Measurements from ENCODE around the gene ERI2.
A peak's percentile ranks its signal among the peaks of the same experiment; 100 is the strongest.

Gene ERI2

DNA sequence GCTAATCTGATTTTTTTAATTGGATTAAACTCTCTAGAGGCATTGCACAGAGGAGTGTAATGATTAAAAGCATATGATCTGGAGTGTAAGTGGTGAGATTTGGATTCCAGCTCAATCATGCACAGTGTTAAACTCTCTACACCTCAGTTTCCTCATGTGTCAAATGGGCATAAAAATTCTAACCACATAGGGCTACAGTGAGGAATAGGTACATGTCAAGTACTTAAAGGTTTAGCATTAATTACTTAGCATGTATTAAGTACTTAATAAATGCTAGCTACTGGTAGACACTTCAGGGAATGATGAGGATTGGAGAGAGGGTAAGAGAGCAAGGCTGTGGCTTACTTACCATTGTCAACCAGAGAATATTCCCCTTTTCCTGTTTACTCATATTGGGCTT, 17.1 kb downstream of the ERI2 start:
- no peak overlapping the region for H3K4me3 ChIP-seq (replicated peaks; ENCODE audit: low read depth, low read length)
- DNase-seq (ENCODE audit: extremely low read depth, insufficient read length): no peak
- TF ChIP-seq, protein P1, sequence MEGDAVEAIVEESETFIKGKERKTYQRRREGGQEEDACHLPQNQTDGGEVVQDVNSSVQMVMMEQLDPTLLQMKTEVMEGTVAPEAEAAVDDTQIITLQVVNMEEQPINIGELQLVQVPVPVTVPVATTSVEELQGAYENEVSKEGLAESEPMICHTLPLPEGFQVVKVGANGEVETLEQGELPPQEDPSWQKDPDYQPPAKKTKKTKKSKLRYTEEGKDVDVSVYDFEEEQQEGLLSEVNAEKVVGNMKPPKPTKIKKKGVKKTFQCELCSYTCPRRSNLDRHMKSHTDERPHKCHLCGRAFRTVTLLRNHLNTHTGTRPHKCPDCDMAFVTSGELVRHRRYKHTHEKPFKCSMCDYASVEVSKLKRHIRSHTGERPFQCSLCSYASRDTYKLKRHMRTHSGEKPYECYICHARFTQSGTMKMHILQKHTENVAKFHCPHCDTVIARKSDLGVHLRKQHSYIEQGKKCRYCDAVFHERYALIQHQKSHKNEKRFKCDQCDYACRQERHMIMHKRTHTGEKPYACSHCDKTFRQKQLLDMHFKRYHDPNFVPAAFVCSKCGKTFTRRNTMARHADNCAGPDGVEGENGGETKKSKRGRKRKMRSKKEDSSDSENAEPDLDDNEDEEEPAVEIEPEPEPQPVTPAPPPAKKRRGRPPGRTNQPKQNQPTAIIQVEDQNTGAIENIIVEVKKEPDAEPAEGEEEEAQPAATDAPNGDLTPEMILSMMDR (IDR thresholded peaks at IDR 0.05; ENCODE audit: insufficient read depth, low read length, poor library complexity, severe bottlenecking): no peak
- H3K27me3 ChIP-seq (replicated peaks; ENCODE audit: control insufficient read depth, insufficient read depth, low read length): no peaks in the 10 kb centered on the region
- H3K36me3 ChIP-seq (ENCODE audit: control insufficient read depth, insufficient read depth, low read length): no peaks in the 10 kb centered on the region

DNA sequence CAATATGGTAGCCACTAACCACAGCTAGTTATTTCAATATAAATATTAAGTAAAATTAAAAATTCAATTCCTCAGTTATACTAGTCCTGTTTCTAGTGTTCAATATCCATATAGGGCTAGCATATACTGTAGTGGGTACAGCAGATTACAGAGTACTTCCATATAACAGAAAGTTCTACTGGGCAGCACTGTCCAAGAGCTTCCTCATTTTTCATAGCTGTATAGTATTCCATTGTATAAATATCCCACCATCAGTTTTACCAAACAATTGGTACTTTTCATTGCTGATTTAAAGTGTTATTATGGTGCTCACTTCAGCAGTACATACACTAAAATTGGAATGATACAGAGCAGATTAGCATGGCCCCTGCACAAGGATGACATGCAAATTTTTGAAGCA, 22.1 kb downstream of the ERI2 start:
- no peak for DNase-seq (ENCODE audit: extremely low read depth, insufficient read length)
- Histone ChIP-seq H3K4me3 (replicated peaks; ENCODE audit: low read depth, low read length) (no peak overlapping the region), H3K27me3 (replicated peaks; ENCODE audit: control insufficient read depth, insufficient read depth, low read length) (no peaks in the 10 kb centered on the region), H3K36me3 (ENCODE audit: control insufficient read depth, insufficient read depth, low read length) (no peaks in the 10 kb centered on the region)
- TF ChIP-seq, protein P1 (IDR thresholded peaks at IDR 0.05; ENCODE audit: insufficient read depth, low read length, poor library complexity, severe bottlenecking): no peak

DNA sequence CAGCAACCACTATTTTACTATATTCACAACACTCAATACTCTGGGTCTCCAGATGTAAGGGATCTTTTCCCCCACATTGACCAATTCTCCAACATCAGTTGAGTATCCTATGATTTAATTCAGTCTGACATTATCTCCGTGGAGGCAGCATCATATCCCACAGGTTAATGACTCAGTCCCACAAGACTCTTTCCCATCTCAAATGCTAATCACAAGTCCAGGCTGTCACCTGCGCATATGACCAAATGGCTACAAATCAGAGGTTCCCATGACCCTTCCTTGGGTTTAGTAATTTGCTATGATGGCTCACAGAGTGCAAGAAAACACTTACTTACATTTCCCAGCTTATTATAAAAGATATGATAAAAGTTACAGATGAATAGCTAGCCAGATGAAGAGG, 23.8 kb downstream of the ERI2 start:
- H3K36me3 ChIP-seq (ENCODE audit: control insufficient read depth, insufficient read depth, low read length): no peaks in the 10 kb centered on the region
- H3K27me3 ChIP-seq (replicated peaks; ENCODE audit: control insufficient read depth, insufficient read depth, low read length): no peaks in the 10 kb centered on the region
- TF ChIP-seq, protein P1 (IDR thresholded peaks at IDR 0.05; ENCODE audit: insufficient read depth, low read length, poor library complexity, severe bottlenecking): no peak
- DNase-seq (ENCODE audit: extremely low read depth, insufficient read length): no peak
- no peak overlapping the region for H3K4me3 ChIP-seq (replicated peaks; ENCODE audit: low read depth, low read length)

DNA sequence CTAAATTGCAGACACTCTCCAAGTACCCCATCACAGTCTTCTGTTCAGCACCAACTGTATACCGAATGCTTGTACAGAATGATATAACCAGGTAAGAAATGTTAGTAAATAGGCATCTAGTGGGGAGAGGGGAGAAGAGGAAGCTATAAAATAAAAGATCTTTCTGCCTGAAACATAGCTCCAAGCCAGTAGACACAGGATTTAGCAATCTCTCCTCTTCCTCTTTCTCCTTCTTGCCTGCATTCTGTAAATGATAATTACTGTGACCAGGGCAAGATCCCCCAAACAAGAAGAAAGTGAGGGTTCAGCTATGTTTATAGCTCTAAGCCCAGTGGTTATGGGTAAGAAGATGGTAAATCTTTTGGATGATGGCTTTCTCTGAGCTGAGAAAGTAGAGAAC, 24.6 kb downstream of the ERI2 start:
- no peak for DNase-seq (ENCODE audit: extremely low read depth, insufficient read length)
- TF ChIP-seq, protein P1 (IDR thresholded peaks at IDR 0.05; ENCODE audit: insufficient read depth, low read length, poor library complexity, severe bottlenecking): no peak
- Histone ChIP-seq H3K36me3 (ENCODE audit: control insufficient read depth, insufficient read depth, low read length) (no peaks in the 10 kb centered on the region), H3K4me3 (replicated peaks; ENCODE audit: low read depth, low read length) (no peak overlapping the region), H3K27me3 (replicated peaks; ENCODE audit: control insufficient read depth, insufficient read depth, low read length) (no peaks in the 10 kb centered on the region)

DNA sequence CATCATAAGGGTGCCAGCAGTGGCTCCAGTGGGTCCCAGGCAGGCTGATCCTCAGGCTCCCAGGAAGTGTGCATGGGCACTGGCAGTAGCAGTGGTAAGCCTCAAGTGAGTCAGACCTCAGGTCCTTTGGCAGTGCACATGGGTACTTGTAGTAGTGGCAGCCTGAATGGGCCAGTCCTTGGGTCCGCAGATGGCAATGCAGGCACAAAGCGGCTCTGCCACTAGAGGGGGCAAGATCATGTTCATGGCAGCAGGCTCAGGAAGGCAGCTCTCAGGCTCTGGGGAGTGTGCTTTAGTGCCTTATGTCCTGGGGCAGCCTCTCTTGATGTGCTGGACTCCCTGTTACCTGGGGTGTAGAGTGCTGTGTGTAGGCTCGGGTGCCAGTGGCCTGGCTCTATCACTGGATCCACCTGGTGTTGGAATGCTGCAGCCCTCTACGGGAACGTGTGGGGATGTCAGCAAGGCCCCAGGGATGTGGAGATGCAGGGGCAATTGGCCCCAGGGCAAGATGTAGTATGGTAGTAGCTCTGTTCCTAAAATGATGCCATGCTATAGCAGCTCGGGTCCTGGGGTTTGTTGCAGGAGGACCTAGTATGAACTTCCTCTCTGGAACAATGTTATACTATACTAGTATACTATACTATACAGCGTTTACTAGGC, 31.4 kb downstream of the ERI2 start:
- TF ChIP-seq, protein P1 (IDR thresholded peaks at IDR 0.05; ENCODE audit: insufficient read depth, low read length, poor library complexity, severe bottlenecking): peak; percentile 95
- H3K27me3 ChIP-seq (replicated peaks; ENCODE audit: control insufficient read depth, insufficient read depth, low read length): no peaks in the 10 kb centered on the region

DNA sequence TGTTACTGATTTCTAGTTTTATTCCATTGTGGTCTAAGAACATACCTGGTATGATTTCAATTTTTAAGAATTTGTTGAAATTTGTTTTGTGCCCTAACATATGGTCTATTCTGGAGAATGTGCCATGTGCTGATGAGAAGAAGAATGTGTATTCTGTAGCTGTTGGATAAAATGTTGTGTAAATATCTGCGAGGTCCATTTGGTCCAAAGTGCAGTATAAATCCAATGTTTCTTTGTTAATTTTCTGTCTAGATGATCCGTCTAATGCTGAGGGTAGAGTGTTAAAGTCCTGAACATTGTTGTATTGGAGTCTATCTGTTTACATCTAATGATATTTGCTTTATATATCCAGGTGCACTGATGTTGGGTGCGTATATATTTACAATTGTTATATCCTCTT, 32.6 kb downstream of the ERI2 start:
- no peaks in the 10 kb centered on the region for H3K36me3 ChIP-seq (ENCODE audit: control insufficient read depth, insufficient read depth, low read length)
- H3K27me3 ChIP-seq (replicated peaks; ENCODE audit: control insufficient read depth, insufficient read depth, low read length): no peaks in the 10 kb centered on the region
- DNase-seq (ENCODE audit: extremely low read depth, insufficient read length): no peak
- TF ChIP-seq, protein P1 (IDR thresholded peaks at IDR 0.05; ENCODE audit: insufficient read depth, low read length, poor library complexity, severe bottlenecking): no peak
- no peak overlapping the region for H3K4me3 ChIP-seq (replicated peaks; ENCODE audit: low read depth, low read length)

More for the DNA sequence above, 31.4 kb downstream of the ERI2 start:
- H3K4me3 ChIP-seq (replicated peaks; ENCODE audit: low read depth, low read length): no peak overlapping the region
- DNase-seq (ENCODE audit: extremely low read depth, insufficient read length): peak; percentile 36
- no peaks in the 10 kb centered on the region for H3K36me3 ChIP-seq (ENCODE audit: control insufficient read depth, insufficient read depth, low read length)

Measured in GM06990 (cell line).